Spinal cord (tissue), 10 donors: Measurements from ENCODE around the gene PSIP1. TPM values are rescaled to one million over a fixed set of nuclear protein-coding genes. Genes with fewer than 3 reads are reported as not detected.
"Not testable (repeated sequence)": the region's sequence is repeated elsewhere in the genome, so short reads cannot be mapped to it uniquely, and the experiment has no call there.

Source experiments
- DNase-seq, 6 donors: peaks; one replicate each; pipeline versions ENCODE4 v3.0.0 to v3.0.0-alpha.2; 2013 to 2015; ENCODE audit warnings: low spot score in 6 of 6, low read depth in 4 of 6
- H3K27ac ChIP-seq: one replicate; pipeline ENCODE4 v1.5.1; 2013; ENCODE audit warnings: low read depth, low read length, control low read depth
- H3K27me3 ChIP-seq: one replicate; pipeline ENCODE4 v1.6.1; 2013; ENCODE audit warnings: low read length; ENCODE audit not compliant: control insufficient read depth, insufficient read depth
- H3K36me3 ChIP-seq: one replicate; pipeline ENCODE4 v1.6.1; 2013; ENCODE audit warnings: low read length; ENCODE audit not compliant: control insufficient read depth, insufficient read depth
- H3K4me1 ChIP-seq: one replicate; pipeline ENCODE4 v1.6.1; 2013; ENCODE audit warnings: low read length; ENCODE audit not compliant: control insufficient read depth, insufficient read depth
- H3K4me3 ChIP-seq: one replicate; pipeline ENCODE4 v1.5.1; 2013; ENCODE audit warnings: low read depth, low read length, control low read depth
- H3K9me3 ChIP-seq: one replicate; pipeline ENCODE4 v1.6.1; 2013; ENCODE audit warnings: low read length; ENCODE audit not compliant: control insufficient read depth, insufficient read depth
- WGBS: methylation state at CpG from one replicate; pipeline ENCODE4 v1.1.5; 2013; ENCODE audit warnings: missing lambda C conversion rate; ENCODE audit not compliant: insufficient coverage; 5-methylcytosine and 5-hydroxymethylcytosine counted together
- polyA plus RNA-seq, 2 donors: library from polyadenylated mRNA; unstranded; fragments of 120-200 nt; gene quantifications; one replicate each; pipeline ENCODE4 v1.2.1, GENCODE V29; 2013; ENCODE audit not compliant: insufficient read length in 2 of 2
- total RNA-seq, 2 donors: library from RNA; depleted of rRNA in 1 of 2; stranded (reverse); fragments of 120-200 nt in 1 of 2; fragments of >200 nt in 1 of 2; gene quantifications; one replicate each; pipeline versions ENCODE4 v1.2.3 to v1.2.4, GENCODE V29; 2013 to 2014
- donor health status: healthy.

PSIP1 gene
- total and polyA plus RNA-seq, 4 donors: 114 to 270 (median 164) TPM

- WGBS: 86% methylated on average over 1 of the region's 4 CpGs
- Histone ChIP-seq H3K4me3 (no peak overlapping the region), H3K27me3 (no peaks in the 10 kb centered on the region), H3K36me3 (no peaks in the 10 kb centered on the region), H3K9me3 (no peaks in the 10 kb centered on the region), H3K4me1 (no peaks in the 10 kb centered on the region), H3K27ac (no peak overlapping the region)
- DNase-seq: no peak
Observed at GRCh38 chr9:15529566-15530324, 19.0 kb upstream of the PSIP1 start.

- H3K27ac ChIP-seq, H3K9me3 ChIP-seq, H3K27me3 ChIP-seq, H3K4me3 ChIP-seq, H3K4me1 ChIP-seq, DNase-seq, H3K36me3 ChIP-seq: not testable (repeated sequence)
- 96% methylated on average over 3 of the region's 5 CpGs for WGBS
Observed at GRCh38 chr9:15527035-15527434, 16.3 kb upstream of the PSIP1 start.

GRCh38 chr9:15525958-15526357 is 15.2 kb upstream of the PSIP1 start:
- Histone ChIP-seq H3K36me3 (no peaks in the 10 kb centered on the region), H3K9me3 (no peaks in the 10 kb centered on the region), H3K4me1 (no peaks in the 10 kb centered on the region), H3K4me3 (no peak overlapping the region), H3K27ac (no peak overlapping the region), H3K27me3 (no peaks in the 10 kb centered on the region)
- DNase-seq: no peak
- no CpG with 5 or more reads among the region's 2 CpGs for WGBS

GRCh38 chr9:15524845-15525455 is 14.2 kb upstream of the PSIP1 start:
- no peaks in the 10 kb centered on the region for H3K4me1 ChIP-seq
- no peaks in the 10 kb centered on the region for H3K27me3 ChIP-seq
- no CpG with 5 or more reads among the region's 8 CpGs for WGBS
- no peak overlapping the region for H3K4me3 ChIP-seq
- H3K9me3 ChIP-seq: no peaks in the 10 kb centered on the region
- DNase-seq: no peak
- no peak overlapping the region for H3K27ac ChIP-seq
- H3K36me3 ChIP-seq: no peaks in the 10 kb centered on the region

GRCh38 chr9:15522130-15522755 is 11.5 kb upstream of the PSIP1 start:
- Histone ChIP-seq H3K27ac (no peak overlapping the region), H3K4me3 (no peak overlapping the region), H3K36me3 (no peaks in the 10 kb centered on the region), H3K4me1 (no peaks in the 10 kb centered on the region), H3K9me3 (no peaks in the 10 kb centered on the region), H3K27me3 (no peaks in the 10 kb centered on the region)
- no peak for DNase-seq
- WGBS: 100% methylated on average over 1 of the region's 3 CpGs

GRCh38 chr9:15521254-15521653 is 10.5 kb upstream of the PSIP1 start:
- no peaks in the 10 kb centered on the region for H3K36me3 ChIP-seq
- H3K4me1 ChIP-seq: no peaks in the 10 kb centered on the region
- H3K9me3 ChIP-seq: no peaks in the 10 kb centered on the region
- H3K27me3 ChIP-seq: no peaks in the 10 kb centered on the region
- H3K27ac ChIP-seq: no peak overlapping the region
- peak in 1 of 6 donors; percentile 15 for DNase-seq
- WGBS: no CpG with 5 or more reads among the region's 8 CpGs
- H3K4me3 ChIP-seq: no peak overlapping the region

GRCh38 chr9:15519831-15520230 is 9.1 kb upstream of the PSIP1 start:
- WGBS: 86% methylated on average over 1 of the region's 2 CpGs

GRCh38 chr9:15513335-15513734 is 2.6 kb upstream of the PSIP1 start:
- Histone ChIP-seq H3K9me3 (no peaks in the 10 kb centered on the region), H3K4me3 (no peak overlapping the region), H3K36me3 (no peaks in the 10 kb centered on the region), H3K27me3 (no peaks in the 10 kb centered on the region), H3K4me1 (peaks cover 3% of the 10 kb centered on the region), H3K27ac (no peak overlapping the region)
- peak in 1 of 6 donors; percentile 11 for DNase-seq
- no CpG with 5 or more reads among the region's 1 CpG for WGBS

More at GRCh38 chr9:15519831-15520230, 9.1 kb upstream of the PSIP1 start:
- H3K9me3 ChIP-seq: no peaks in the 10 kb centered on the region
- H3K36me3 ChIP-seq: no peaks in the 10 kb centered on the region
- H3K4me1 ChIP-seq: no peaks in the 10 kb centered on the region
- no peak overlapping the region for H3K27ac ChIP-seq
- no peaks in the 10 kb centered on the region for H3K27me3 ChIP-seq
- no peak overlapping the region for H3K4me3 ChIP-seq
- peak in 1 of 6 donors; percentile 63 for DNase-seq

- Histone ChIP-seq H3K9me3 (no peaks in the 10 kb centered on the region), H3K27me3 (no peaks in the 10 kb centered on the region), H3K36me3 (no peaks in the 10 kb centered on the region), H3K4me3 (no peak overlapping the region), H3K4me1 (peaks cover 3% of the 10 kb centered on the region), H3K27ac (no peak overlapping the region)
- no peak for DNase-seq
- no CpG with 5 or more reads among the region's 3 CpGs for WGBS
Observed at GRCh38 chr9:15512889-15513288, 2.1 kb upstream of the PSIP1 start.
